Left lung (tissue), 10 donors: ENCODE results near the gene SCAMP5. TPM values are rescaled to one million over a fixed set of nuclear protein-coding genes. Genes with fewer than 3 reads are reported as not detected.

Experiments
- ATAC-seq: fragments of 200-7000 bp; cut with Tn5 transposase; one replicate; pipeline ENCODE4 v1.9.1; 2020; ENCODE audit warnings: moderate library complexity
- DNase-seq, 4 donors: peaks; one replicate each; pipeline ENCODE4 v3.0.0-alpha.2; 2013 to 2020
- H3K27ac ChIP-seq, 2 donors: fragments of 200-600 bp; sonication (generic) in 1 of 2; one replicate each; pipeline versions ENCODE4 v1.5.0 to v1.8.0; 2020 to 2021
- H3K27me3 ChIP-seq, 2 donors: fragments of 200-600 bp; sonication (generic) in 1 of 2; one replicate each; pipeline versions ENCODE4 v1.5.0 to v1.8.0; 2020 to 2021
- H3K36me3 ChIP-seq, 2 donors: fragments of 200-600 bp; sonication (generic) in 1 of 2; one replicate each; pipeline versions ENCODE4 v1.5.0 to v1.8.0; 2020 to 2021
- H3K4me1 ChIP-seq, 2 donors: fragments of 200-600 bp; one replicate each; pipeline ENCODE4 v1.8.0; 2021
- H3K4me3 ChIP-seq, 2 donors: fragments of 200-600 bp; sonication (generic) in 1 of 2; one replicate each; pipeline versions ENCODE4 v1.5.0 to v1.8.0; 2020 to 2021; ENCODE audit warnings: mild to moderate bottlenecking in 1 of 2
- H3K9me3 ChIP-seq, 2 donors: fragments of 200-600 bp; sonication (generic) in 1 of 2; one replicate each; pipeline versions ENCODE4 v1.5.0 to v1.8.0; 2020 to 2021
- intact Hi-C, 2 donors: fragments of 100-400 bp; cut with DNase I; formaldehyde crosslinking; loops; one replicate each; pipeline versions ENCODE4 v1.11.2 to v1.14.2; 2022
- polyA plus RNA-seq, 6 donors: library from polyadenylated mRNA; unstranded; fragments of 120-200 nt; gene quantifications; one replicate each; pipeline ENCODE4 v1.2.1, GENCODE V29; 2013; ENCODE audit not compliant: insufficient read length in 6 of 6
- total RNA-seq, 2 donors: library from RNA; stranded (reverse); fragmentation: NEBNext Ultra II Directional; extraction: Animal tissue kit (Norgen Biotek cat#: 25700); gene quantifications; one replicate each; pipeline ENCODE4 v1.2.1, GENCODE V29; 2021
- TF ChIP-seq, protein P1 (sequence below), 2 donors: fragments of 200-600 bp; sonication (generic) in 1 of 2; IDR thresholded peaks; one replicate each; pipeline versions ENCODE4 v1.5.0 to v1.8.0; 2021; ENCODE audit warnings: antibody characterized with exemption in 2 of 2
- donor health status: DM: no; HTN: yes; CAD: no.
- donor health status: DM: no; HTN: no; CAD: no.

The SCAMP5 gene
- total and polyA plus RNA-seq, 8 donors, result 1.9 to 31.3 (median 13.8) TPM

DNA sequence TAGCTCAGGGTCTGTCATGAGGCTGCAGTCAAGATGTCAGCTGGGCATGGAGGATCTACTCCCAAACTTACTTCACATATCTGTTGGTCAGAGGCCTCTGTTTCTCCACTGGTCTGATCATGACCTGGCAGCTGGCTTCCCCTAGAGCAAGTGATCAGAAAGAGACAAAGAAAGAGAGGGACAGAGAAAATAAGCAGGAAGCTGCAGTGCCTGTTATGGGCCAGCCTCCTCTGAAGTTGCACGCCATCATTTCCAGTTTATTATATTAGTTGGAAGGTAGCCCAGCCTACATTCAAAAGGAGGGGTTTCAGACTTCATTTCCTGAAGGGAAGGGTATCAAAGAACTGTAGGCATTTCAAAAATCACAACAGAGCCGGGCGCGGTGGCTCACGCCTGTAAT, 33.7 kb upstream of the SCAMP5 start:
- TF ChIP-seq, protein P1, sequence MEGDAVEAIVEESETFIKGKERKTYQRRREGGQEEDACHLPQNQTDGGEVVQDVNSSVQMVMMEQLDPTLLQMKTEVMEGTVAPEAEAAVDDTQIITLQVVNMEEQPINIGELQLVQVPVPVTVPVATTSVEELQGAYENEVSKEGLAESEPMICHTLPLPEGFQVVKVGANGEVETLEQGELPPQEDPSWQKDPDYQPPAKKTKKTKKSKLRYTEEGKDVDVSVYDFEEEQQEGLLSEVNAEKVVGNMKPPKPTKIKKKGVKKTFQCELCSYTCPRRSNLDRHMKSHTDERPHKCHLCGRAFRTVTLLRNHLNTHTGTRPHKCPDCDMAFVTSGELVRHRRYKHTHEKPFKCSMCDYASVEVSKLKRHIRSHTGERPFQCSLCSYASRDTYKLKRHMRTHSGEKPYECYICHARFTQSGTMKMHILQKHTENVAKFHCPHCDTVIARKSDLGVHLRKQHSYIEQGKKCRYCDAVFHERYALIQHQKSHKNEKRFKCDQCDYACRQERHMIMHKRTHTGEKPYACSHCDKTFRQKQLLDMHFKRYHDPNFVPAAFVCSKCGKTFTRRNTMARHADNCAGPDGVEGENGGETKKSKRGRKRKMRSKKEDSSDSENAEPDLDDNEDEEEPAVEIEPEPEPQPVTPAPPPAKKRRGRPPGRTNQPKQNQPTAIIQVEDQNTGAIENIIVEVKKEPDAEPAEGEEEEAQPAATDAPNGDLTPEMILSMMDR (IDR thresholded peaks at IDR 0.05), result no peak
- intact Hi-C loops, result no loop called here
- ATAC-seq (no peak), DNase-seq (peak in 1 of 4 donors; percentile 24)
- Histone ChIP-seq H3K27me3 (peaks cover 0 to 50% of the 10 kb centered on the region in 2 donors), H3K36me3 (no peaks in the 10 kb centered on the region), H3K27ac (peak overlapping the region in 1 of 2 donors; percentile 34), H3K4me1 (peaks cover 3 to 25% of the 10 kb centered on the region in 2 donors), H3K9me3 (no peaks in the 10 kb centered on the region), H3K4me3 (no peak overlapping the region)

DNA sequence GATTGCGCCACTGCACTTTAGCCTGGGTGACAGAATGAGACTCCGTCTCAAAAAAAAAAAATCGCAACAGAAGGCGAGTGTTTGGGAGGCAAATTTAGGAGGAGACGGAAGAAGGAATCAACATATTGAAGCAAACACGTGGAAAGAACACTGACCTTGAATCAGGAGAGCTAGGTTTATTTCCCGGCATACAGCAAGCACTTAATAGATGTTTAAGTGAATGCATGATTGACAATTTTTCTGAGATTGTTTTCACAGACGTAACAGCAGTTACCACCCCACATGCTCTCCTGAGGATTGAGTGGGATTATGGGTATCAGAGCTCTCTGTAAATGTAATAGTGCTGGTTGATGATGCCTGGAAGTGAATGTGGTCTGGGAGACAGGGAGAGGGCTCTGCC, 33.1 kb upstream of the SCAMP5 start:
- intact Hi-C loops, result no loop called here
- H3K4me3 ChIP-seq, result no peak overlapping the region
- no peak for ATAC-seq
- TF ChIP-seq, protein P1 (IDR thresholded peaks at IDR 0.05), result no peak
- H3K27ac ChIP-seq, result no peak overlapping the region
- H3K27me3 ChIP-seq, result peaks cover 0 to 44% of the 10 kb centered on the region in 2 donors
- no peaks in the 10 kb centered on the region for H3K36me3 ChIP-seq
- H3K9me3 ChIP-seq, result no peaks in the 10 kb centered on the region
- H3K4me1 ChIP-seq, result peaks cover 3 to 21% of the 10 kb centered on the region in 2 donors
- no peak for DNase-seq

DNA sequence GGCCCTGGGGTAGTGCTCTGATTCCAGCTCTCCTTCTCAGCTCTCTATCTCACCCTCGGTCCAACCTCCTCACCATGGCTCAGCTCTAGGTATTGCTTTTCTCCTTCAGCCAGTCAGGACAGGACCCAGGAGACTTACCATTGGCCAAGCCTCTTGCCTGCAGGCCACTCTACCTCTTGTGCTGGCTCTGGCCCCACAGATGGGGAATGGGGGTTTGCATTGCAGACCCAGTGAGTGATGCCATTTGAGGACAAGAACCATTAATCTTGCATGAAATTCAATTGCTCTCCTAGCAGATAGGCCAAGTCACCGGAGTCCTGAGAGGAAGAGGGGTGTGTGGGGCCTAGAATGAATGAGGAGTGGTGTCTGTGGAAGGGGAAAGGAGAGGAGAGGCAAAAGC, 32.7 kb upstream of the SCAMP5 start:
- H3K4me3 ChIP-seq, result no peak overlapping the region
- no peaks in the 10 kb centered on the region for H3K9me3 ChIP-seq
- TF ChIP-seq, protein P1 (IDR thresholded peaks at IDR 0.05), result no peak
- ATAC-seq (no peak), DNase-seq (no peak)
- no peak overlapping the region for H3K27ac ChIP-seq
- H3K36me3 ChIP-seq, result no peaks in the 10 kb centered on the region
- H3K27me3 ChIP-seq, result peaks cover 0 to 40% of the 10 kb centered on the region in 2 donors
- intact Hi-C loops, result no loop called here
- H3K4me1 ChIP-seq, result peaks cover 3 to 16% of the 10 kb centered on the region in 2 donors

DNA sequence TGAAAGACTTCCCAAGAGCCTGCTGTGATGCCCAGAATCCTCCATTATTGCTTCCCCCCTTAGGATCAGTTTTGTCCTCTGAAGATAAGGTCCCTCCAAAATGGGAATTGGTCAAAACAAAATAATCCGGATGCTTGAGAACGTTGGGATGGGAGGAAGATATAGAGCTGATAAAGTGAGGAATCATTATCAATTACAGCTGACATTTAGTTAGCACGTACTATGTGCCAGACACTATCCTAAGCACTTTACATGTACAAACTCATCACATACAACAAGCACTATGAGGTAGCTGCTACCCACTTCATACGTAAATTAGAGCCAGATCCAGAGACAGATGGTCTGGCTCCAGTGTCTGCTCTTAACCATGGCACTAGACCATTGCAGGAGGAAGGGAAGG, 32.1 kb upstream of the SCAMP5 start:
- TF ChIP-seq, protein P1 (IDR thresholded peaks at IDR 0.05), result no peak
- intact Hi-C loops, result no loop called here
- Histone ChIP-seq H3K36me3 (no peaks in the 10 kb centered on the region), H3K27ac (no peak overlapping the region), H3K4me3 (no peak overlapping the region), H3K9me3 (no peaks in the 10 kb centered on the region), H3K27me3 (peaks cover 0 to 34% of the 10 kb centered on the region in 2 donors), H3K4me1 (peaks cover 3 to 11% of the 10 kb centered on the region in 2 donors)
- ATAC-seq (no peak), DNase-seq (no peak)

DNA sequence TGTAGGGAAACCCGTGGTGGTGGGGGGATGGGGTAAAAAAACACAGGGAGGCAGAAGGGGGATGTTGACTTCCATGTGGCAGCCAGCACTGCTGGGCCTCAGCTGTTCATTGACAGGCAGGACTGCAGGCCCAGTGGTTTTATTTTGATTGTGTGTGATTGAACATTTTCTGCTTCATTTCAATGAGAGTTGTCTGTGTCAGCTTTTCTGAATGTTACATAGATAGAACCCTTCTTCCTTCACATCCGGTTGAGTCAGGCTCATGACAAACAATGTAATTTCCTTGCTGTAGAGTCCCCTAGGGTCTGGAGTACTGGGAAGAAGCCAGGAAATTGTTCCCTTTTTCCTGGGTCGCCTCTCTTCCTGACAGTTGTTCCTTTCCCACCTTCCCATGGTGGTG, 30.6 kb upstream of the SCAMP5 start:
- peak in 1 of 4 donors; percentile 24 for DNase-seq
- no peak overlapping the region for H3K4me3 ChIP-seq
- H3K9me3 ChIP-seq, result no peaks in the 10 kb centered on the region
- ATAC-seq, result no peak
- peaks cover 0 to 19% of the 10 kb centered on the region in 2 donors for H3K27me3 ChIP-seq
- H3K36me3 ChIP-seq, result no peaks in the 10 kb centered on the region
- intact Hi-C loops, result no loop called here
- H3K4me1 ChIP-seq, result no peaks in the 10 kb centered on the region
- no peak overlapping the region for H3K27ac ChIP-seq
- TF ChIP-seq, protein P1 (IDR thresholded peaks at IDR 0.05), result no peak
